Fibroblast of skin of left quadriceps (primary cell): ENCODE measurements around the gene XPO5.
"Not testable (repeated sequence)": the region's sequence is repeated elsewhere in the genome, so short reads cannot be mapped to it uniquely, and the experiment has no call there.

Experiments
- DNase-seq, 2 experiments: peaks; one replicate each; pipeline ENCODE4 v3.0.0-alpha.2; 2013; ENCODE audit warnings: low read depth in 2 of 2

The XPO5 gene

DNA sequence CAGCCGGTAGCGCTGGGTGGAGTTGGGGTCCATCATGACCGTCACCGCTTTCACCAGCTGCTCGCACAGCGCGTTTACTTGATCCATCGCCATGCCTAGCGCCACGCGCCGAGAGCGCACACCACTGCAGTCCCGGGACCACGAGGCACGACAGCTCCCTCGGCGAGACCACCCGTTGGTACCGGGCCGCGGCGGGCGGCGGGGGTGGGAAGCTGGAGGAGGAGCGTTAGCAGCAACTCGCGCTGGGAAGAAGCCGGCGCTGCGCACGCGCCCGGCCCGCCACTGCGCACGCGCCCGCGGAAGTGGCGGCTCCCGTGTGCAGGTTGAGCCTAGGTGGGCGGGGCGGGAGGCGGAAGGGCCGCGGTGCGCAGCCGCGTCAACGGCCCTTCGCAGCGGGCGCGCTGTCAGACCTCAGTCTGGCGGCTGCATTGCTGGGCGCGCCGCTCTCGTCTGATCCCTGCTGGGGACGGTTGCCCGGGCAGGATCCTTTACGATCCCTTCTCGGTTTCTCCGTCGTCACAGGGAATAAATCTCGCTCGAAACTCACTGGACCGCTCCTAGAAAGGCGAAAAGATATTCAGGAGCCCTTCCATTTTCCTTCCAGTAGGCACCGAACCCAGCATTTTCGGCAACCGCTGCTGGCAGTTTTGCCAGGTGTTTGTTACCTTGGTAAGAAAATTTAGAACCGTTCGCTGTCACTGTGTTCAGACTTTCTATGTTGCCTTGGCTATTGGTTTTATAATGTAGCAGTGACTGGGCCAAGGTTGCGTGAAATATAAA lies at the start of gene XPO5, which contains the start of gene POLH:
TSS of gene XPO5 (minus strand) at position 267 of the 780 bp plus-strand sequence. CDS start at position 93, 174 bp downstream.
TSS of gene POLH (plus strand) at position 414 of the 780 bp plus-strand sequence. CDS start 6,135 bp downstream, outside the sequence.
- DNase-seq, result peak; percentile 74

DNA sequence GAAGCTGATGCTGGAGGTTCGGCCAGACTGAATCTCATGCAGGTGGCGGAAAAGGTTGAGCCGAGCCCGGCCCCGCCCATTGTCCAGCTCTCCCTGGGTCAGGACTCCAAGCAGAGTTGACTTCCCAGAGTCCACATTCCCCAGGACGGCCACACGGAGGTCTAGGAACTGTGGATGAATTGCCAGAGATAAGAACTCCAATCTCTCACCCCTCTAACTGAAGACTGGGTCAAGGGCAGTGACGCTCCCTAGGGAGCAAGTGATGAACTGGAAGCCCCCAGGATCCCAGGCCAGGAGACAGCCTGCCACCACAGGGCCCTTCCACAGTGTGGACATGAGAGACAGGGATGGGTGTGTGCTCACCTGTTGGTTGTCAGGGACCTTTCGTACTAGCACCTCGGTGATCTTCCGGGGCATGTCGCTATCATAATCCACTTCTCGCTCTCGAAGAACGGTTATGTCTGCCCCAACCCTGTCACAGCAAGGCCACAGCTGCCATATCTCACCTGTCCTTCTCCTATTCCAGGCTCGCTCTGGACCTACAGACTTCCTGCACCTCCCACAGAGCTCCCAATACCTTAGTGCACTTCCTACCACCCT lies 49.7 kb upstream of the XPO5 start:
- no peak for DNase-seq

DNA sequence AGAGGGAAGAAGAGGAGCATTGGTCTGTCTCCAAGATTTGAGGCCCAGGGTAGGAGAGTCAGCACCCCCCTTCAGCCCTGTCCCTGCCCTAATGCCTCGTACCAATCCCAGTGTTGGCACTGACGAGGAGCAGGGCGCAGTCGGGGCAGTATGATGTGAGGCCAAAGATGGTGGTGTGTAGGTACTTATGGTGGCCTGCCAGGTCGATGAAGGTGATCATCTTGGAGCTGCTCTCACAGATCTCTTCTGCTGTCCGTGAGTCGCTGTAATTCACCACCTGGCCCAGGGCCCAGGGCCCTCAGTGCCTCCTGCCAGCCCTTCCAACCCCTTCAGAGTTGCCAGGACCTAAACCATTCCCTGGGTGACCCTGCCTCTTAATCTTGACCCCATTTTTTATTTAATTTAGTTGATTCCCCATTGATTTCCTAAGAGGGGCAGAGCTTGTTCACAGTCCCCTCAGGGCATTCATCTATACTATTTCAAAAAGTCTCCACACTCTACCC lies 49.0 kb upstream of the XPO5 start:
- no peak for DNase-seq

DNA sequence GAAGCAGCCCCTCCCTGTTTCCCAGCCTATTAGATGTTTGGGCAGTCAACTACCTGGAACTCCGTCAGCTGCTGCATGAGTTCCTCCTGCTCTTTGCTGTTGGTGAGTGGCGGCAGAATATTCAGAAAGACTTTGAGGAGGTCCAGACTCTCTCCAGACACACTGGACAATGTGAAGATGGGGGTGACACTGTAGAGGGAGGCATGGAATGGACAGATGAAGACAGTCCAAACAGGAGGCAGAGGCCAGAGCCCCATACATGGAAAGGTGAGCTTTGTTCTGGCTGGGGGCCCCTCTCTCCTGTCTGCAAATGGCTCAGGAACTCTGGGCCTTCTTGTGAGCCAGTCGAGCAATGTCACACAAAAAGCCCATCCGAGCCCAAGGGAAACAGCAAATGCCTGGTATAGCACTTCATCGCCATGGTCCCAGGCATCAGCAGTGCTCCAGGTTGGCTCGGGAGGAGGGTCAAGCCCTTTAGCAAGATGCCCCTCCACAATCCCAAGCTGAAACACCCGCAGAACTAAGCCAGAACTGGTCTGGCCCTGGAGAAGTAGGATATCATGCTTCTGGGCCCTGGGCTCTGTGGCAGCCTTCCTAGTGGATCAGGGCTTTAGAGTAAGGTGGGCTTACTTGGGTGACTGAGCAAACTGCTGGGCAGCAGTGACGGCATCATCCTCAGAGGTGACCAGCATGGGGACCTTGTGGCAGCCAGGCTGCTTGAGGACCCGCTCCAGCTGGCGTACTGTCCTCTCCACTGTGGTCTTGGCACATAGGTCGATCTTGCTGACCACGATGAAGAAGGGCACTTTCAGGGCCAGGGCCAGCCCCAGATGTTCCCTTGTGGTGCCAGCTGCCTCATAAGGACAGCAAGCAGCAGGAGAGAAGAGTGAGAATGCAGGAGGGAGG lies 48.3 kb upstream of the XPO5 start:
- DNase-seq, result no peak

DNA sequence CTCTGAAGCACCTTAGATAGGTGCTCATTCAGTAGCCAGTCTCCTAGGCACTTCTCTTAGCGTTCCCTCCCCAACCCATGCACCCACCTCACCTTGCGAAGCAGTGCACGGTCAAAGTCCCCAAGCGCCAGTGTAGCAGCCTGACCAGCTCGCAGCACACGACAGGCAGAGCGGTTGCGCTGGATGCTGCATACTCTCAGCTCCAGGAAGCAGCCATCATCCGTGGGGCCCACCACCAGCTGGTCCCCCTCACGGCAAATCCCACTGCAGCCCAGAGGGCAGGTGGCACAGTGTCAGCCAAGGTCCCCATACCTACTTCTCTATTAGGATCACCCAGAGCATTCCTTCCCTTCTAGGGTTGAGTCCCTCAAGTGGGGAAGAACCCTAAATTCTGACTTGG lies 46.7 kb upstream of the XPO5 start:
- DNase-seq, result no peak

DNA sequence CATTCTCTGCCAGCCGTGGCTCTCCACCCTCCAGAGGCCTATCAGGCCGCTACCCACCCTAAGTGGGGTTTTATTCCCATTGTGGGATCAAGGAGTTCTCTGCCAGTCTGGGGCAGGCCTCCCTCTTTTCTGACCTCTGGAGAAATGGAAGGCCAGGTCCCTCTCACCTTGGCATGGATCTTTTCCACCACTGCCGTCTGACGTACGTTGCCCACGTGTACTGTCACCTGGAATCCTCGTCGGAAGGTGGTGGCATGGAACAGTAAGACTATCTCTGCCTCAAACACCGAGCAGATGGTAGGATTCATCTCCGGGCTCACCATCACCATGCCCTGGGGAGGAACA lies 46.0 kb upstream of the XPO5 start:
- DNase-seq, result no peak

DNA sequence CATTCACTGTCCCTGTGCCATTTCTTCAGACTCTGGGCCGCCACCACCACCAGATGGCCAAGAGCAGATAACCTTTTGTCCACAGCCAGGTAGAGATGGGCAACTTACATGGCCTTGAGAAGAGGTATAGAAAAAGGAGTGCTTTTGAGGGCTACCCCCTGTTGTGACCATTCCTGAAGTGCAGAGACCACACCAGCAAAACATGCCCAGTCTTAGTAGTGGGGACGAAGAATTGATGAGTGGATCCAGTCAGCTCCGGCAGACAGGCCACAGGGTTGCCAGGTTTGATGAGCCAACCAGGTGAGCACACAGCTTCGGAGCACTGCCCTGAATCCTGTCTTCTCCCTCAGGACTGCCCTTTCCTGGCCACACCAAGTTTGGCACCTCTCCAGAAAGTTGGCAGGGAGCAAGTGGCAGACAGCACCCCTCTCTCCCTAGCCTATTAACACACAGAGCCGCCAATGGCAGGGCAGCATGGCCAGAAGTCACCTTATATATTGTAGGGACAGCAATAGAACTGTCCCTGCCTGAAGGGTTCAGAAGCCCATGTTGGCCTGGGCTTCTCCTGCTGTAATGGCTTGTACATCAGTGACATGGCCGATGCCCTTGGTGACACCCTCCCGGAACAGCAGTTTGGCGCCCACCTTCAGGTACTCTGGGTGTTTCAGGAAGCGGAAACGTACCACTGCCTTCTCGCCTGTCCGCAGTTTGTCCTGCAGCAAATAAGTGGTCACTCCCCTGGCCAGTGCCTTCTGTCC lies 45.4 kb upstream of the XPO5 start:
- no peak for DNase-seq

DNA sequence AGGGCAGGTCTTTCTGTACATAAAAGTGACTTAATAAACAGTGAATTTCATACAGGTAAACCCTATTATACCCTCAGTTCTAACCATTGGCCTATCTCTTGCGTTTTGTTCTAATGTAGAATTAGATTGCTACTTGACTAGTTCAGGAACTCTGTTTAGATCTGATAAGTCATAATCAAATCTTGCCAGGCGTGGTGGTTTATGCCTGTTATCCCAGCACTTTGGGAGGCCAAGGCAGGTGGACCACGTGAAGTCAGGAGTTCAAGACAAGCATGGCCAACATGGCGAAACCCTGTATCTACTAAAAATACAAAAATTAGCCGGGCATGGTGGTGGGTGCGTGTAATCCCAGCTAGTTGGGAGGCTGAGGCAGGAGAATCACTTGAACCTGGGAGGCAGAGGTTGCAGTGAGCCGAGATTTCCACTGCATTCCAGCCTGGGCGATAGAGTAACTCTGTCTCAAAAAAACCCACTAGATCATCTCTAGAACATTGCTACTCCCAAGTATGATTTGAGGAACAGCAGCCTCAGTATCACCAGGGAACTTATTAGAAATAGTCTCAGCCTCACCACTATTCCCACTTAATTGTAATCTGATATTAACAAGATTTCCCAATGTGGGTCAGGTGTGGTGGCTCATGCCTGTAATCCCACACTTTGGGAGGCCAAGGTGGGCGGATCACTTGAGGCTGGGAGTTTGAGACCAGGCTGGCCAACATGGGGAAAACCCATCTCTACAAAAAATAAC lies 41.1 kb upstream of the XPO5 start:
- no peak for DNase-seq

DNA sequence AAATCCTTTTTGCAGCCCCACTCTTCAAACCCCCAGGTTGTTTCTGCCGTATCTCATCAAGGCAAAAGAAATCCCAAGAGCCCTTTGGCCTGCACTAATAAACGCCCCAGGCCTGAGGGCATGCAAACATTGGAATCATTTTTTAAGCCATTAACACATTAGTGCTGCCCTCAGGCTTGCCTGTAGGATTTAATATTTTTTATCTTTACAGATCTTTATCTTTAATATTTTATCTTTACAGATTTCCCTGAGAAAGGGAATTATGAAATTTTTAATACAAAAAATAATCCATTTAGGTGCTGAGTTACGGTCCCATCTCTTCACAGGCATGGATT lies 38.5 kb upstream of the XPO5 start:
- no peak for DNase-seq

DNA sequence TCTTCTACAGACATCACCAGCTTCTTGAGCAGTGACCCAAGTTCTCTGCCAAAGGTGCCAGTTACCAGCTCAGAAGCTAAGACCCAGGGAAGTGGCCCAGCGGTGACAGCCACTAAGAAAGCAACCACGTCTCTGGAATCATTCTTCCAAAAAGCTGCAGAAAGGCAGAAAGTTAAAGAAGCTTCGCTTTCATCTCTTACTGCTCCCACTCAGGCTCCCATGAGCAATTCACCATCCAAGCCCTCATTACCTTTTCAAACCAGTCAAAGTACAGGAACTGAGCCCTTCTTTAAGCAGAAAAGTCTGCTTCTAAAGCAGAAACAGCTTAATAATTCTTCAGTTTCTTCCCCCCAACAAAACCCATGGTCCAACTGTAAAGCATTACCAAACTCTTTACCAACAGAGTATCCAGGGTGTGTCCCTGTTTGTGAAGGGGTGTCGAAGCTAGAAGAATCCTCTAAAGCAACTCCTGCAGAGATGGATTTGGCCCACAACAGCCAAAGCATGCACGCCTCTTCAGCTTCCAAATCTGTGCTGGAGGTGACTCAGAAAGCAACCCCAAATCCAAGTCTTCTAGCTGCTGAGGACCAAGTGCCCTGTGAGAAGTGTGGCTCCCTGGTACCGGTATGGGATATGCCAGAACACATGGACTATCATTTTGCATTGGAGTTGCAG lies 38.0 kb upstream of the XPO5 start:
- no peak for DNase-seq

DNA sequence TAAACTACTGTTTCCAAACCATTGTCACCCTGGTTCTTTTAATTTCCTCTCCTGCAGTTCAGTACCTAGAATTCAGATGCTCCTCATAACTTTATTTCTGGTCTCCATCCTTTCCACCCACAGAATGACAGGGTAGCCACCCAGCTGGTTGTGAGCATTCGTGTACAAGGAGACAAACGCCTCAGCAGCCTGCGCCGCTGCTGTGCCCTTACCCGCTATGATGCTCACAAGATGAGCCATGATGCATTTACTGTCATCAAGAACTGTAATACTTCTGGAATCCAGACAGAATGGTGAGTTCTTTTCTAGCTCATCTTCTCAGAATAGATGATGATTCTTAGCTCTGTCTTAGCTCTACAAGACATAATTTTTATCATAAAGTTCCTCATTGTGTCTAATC lies 34.6 kb upstream of the XPO5 start:
- no peak for DNase-seq

DNA sequence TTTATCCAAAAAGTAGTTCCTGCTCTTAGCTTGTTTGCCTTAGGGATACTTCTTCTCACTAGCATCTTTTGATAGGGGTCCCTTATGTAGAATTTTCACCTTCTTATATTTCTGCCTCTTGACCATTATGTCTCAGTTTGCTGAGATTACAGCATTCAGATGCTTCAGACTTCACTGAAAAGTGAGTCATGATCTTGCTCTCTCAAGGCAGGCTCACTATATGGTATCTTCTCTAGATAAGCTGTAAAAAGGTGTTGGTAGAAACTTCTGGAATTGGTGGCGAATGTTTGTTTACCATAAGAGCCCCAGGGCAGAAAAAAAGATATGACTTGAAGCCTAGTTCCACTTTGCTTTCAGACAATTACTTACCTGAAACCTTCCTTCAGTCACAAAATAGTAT lies 33.6 kb upstream of the XPO5 start:
- DNase-seq, result no peak

DNA sequence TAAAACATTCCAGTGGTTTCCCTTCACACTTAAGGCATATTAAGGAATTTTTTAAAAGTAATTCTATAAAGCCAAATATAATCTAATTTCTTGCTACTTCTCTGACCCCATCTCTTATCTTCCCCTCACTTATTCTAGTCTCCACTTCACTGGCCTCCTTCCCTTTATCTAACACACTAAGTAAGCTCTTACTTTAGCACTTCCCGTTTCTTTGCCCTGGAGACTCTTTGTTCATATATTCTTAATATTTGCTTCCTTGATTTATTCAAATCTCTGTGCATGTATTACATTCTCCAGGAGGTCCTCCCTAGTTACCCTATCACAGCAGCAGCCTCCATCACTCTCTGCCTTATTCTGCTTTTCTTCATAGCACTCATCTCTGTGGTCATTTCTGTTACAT lies 33.0 kb upstream of the XPO5 start:
- no peak for DNase-seq

DNA sequence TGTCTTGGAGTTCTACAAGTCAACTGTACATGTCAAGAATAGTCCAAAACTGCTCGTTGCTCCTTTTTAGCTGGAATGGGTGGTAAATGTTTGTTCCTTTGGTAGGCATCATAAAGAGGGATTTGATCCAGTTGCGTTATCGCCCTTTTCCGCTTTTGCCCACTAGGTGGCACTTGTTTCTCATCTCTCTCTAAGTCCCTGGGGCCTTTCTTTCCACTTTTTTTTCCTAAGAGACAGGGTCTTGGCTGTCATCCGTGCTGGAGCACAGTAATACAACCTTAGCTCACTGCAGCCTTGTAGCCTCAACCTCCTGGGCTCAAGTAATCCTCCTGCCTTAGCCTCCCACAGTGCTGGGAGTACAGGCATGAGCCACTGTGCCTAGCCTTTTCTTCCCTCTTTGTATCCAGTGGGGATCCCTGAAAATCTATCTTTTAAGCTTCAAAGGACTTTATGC lies 32.5 kb upstream of the XPO5 start:
- peak; percentile 48 to 53 for DNase-seq

DNA sequence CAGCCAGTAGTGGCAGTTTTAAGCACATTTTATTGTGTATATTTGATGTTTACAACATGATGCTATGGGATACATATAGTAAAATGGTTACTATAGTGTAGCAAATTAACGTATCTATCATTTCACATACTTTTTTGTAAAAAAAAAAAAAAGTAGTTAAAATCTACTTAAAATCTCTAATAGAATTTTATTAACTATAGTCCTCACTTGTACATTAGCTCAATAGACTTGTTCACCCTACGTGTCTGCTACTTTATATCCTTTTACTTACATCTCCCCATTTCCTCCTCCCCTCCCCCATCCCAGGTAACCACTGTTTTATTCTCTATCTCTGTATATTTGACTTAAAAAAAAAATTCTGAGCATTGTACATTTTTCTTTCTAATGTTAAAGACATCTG lies 30.2 kb upstream of the XPO5 start:
- no peak for DNase-seq

DNA sequence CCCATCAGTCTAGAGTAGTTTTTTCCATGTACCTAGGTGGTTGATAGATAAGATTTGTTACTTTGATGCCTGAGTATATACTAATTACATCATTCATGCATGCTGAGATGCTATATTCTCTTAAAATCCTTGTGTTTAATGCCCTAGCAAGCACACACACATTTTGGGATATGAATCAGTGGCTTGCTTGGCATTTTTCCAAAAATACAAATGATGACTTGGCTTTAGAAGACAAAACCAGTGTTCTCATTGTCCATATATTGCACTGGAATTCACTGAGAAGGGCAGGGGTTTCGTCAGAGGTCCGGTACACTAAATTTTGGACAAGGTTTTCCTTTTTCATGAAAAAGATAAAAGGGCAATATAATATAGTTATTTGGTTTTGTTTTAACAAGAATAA lies 28.3 kb upstream of the XPO5 start:
- DNase-seq, result peak; percentile 39 to 48

DNA sequence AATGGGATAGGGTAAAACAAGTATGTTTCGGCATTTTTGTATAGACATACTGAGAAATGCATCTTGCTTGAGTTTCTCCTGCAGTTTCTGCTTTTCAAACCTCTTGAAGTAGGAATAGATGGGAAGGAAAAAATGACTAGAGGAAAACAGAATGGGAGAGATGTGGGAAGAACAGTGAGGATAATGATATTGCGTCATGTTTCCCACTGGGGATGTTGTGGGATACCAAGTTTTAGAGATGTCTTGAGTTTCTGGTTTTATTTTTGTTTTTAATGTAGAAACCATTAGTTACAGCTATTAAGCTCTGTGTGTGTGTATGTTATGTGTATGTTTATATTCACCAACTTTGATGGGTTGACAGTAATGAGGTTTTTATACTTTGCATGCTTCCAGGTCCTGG lies 24.8 kb upstream of the XPO5 start:
- DNase-seq, result no peak

DNA sequence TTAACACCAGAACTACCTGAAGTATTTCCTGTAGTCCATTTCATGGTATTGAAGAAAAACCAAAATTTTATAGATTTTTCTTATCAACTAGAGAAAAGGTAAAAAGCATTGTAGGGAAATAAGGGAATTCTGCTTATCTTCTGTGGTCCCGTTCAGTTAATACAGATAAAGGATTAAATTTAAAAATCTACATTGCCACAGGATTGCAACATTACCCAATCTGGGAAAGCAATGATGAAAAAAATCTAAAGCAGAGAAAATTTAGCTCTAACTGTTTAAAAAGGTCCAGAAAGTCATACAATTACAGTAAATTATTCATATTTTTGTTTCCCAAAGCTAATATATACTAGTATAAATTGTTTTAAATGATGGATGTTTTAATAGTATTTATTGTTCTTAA lies 18.1 kb upstream of the XPO5 start:
- DNase-seq, result no peak

DNA sequence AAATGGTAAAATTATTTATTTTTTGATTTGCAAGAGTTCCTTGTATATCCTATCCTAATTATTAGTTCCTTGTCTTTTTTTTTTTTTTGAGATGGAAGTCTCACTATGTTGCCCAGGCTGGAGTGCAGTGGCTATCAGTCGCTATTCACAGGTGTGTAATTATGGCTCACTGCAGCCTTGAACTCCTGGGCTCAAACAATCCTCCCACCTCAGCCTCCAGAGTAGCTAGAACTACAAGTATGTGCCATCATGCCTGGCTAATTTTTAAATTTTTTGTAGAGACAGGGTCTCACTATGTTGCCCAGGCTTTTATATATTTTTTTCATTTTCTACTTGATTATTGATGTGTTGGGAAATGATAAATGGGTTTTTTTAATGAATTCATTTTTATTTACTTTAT lies 13.7 kb upstream of the XPO5 start:
- DNase-seq, result not testable (repeated sequence)

DNA sequence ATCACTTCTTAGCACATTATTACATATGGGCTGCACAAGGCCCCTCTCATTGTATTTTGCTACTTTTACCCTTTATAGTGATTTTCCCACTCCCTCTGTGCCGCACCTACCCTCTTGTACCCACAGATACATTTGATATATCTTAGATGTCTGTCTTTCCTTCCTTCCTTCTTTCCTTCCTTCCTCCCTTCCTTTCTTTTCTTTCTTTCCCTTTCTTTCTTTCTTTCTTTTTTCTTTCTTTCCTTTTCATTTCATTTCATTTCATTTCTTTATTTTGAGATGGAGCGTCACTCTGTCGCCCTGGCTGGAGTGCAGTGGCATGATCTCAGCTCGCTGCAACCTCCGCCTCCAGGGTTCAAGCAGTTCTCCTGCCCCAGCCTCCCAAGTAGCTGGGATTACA lies 12.4 kb upstream of the XPO5 start:
- no peak for DNase-seq
